ENCODE data around the gene RNU6-1.
A peak's percentile ranks its signal among the peaks of the same experiment; 100 is the strongest.

RNU6-1 gene

GRCh38 chr15:67824197-67824968 is 15.5 kb downstream of the RNU6-1 start:
- DNase-seq (ENCODE audit: low read depth), result no peak
- H3K4me3 ChIP-seq (ENCODE audit: low read depth, low read length), result no peak overlapping the region

- H3K4me3 ChIP-seq (ENCODE audit: low read depth, low read length), result peak overlapping the region; percentile 17
- no peak for DNase-seq (ENCODE audit: low read depth)
Measured at GRCh38 chr15:67823314-67824196, 16.3 kb downstream of the RNU6-1 start.

GRCh38 chr15:67822537-67823313 is 17.1 kb downstream of the RNU6-1 start:
- no peak overlapping the region for H3K4me3 ChIP-seq (ENCODE audit: low read depth, low read length)

GRCh38 chr15:67821784-67822440 is 17.9 kb downstream of the RNU6-1 start:
- H3K4me3 ChIP-seq (ENCODE audit: low read depth, low read length), result no peak overlapping the region
- no peak for DNase-seq (ENCODE audit: low read depth)

More at GRCh38 chr15:67822537-67823313, 17.1 kb downstream of the RNU6-1 start:
- no peak for DNase-seq (ENCODE audit: low read depth)

GRCh38 chr15:67820992-67821783 is 18.7 kb downstream of the RNU6-1 start:
- DNase-seq (ENCODE audit: low read depth), result no peak
- no peak overlapping the region for H3K4me3 ChIP-seq (ENCODE audit: low read depth, low read length)

- no peak overlapping the region for H3K4me3 ChIP-seq (ENCODE audit: low read depth, low read length)
- no peak for DNase-seq (ENCODE audit: low read depth)
Measured at GRCh38 chr15:67820122-67820991, 19.5 kb downstream of the RNU6-1 start.

GRCh38 chr15:67819636-67820035 is 20.2 kb downstream of the RNU6-1 start:
- no peak for DNase-seq (ENCODE audit: low read depth)
- H3K4me3 ChIP-seq (ENCODE audit: low read depth, low read length), result no peak overlapping the region

- no peak for DNase-seq (ENCODE audit: low read depth)
- no peak overlapping the region for H3K4me3 ChIP-seq (ENCODE audit: low read depth, low read length)
Measured at GRCh38 chr15:67818464-67818863, 21.4 kb downstream of the RNU6-1 start.

- no peak for DNase-seq (ENCODE audit: low read depth)
Measured at GRCh38 chr15:67816668-67817067, 23.2 kb downstream of the RNU6-1 start.

GRCh38 chr15:67815036-67815592 is 24.7 kb downstream of the RNU6-1 start:
- no peak overlapping the region for H3K4me3 ChIP-seq (ENCODE audit: low read depth, low read length)
- DNase-seq (ENCODE audit: low read depth), result no peak

More at GRCh38 chr15:67816668-67817067, 23.2 kb downstream of the RNU6-1 start:
- no peak overlapping the region for H3K4me3 ChIP-seq (ENCODE audit: low read depth, low read length)

GRCh38 chr15:67813104-67813634 is 26.7 kb downstream of the RNU6-1 start:
- no peak for DNase-seq (ENCODE audit: low read depth)
- H3K4me3 ChIP-seq (ENCODE audit: low read depth, low read length), result no peak overlapping the region

GRCh38 chr15:67812241-67812644 is 27.6 kb downstream of the RNU6-1 start:
- DNase-seq (ENCODE audit: low read depth), result no peak
- no peak overlapping the region for H3K4me3 ChIP-seq (ENCODE audit: low read depth, low read length)

GRCh38 chr15:67809866-67810265 is 30.0 kb downstream of the RNU6-1 start:
- no peak overlapping the region for H3K4me3 ChIP-seq (ENCODE audit: low read depth, low read length)
- no peak for DNase-seq (ENCODE audit: low read depth)

- H3K4me3 ChIP-seq (ENCODE audit: low read depth, low read length), result no peak overlapping the region
- no peak for DNase-seq (ENCODE audit: low read depth)
Measured at GRCh38 chr15:67809441-67809840, 30.4 kb downstream of the RNU6-1 start.

- DNase-seq (ENCODE audit: low read depth), result no peak
Measured at GRCh38 chr15:67808821-67809220, 31.0 kb downstream of the RNU6-1 start.

GRCh38 chr15:67807836-67808235 is 32.0 kb downstream of the RNU6-1 start:
- no peak overlapping the region for H3K4me3 ChIP-seq (ENCODE audit: low read depth, low read length)
- DNase-seq (ENCODE audit: low read depth), result no peak

More at GRCh38 chr15:67808821-67809220, 31.0 kb downstream of the RNU6-1 start:
- H3K4me3 ChIP-seq (ENCODE audit: low read depth, low read length), result no peak overlapping the region

- no peak overlapping the region for H3K4me3 ChIP-seq (ENCODE audit: low read depth, low read length)
- DNase-seq (ENCODE audit: low read depth), result no peak
Measured at GRCh38 chr15:67807141-67807540, 32.7 kb downstream of the RNU6-1 start.
